Anterior cingulate cortex (tissue), 58 donors: ENCODE measurements around the gene DLEC1.

Experiments
- DNase-seq, 58 donors: peaks; one replicate each; lab custom pipeline; 2025; lab: John Stamatoyannopoulos, UW

The DLEC1 gene, protein sequence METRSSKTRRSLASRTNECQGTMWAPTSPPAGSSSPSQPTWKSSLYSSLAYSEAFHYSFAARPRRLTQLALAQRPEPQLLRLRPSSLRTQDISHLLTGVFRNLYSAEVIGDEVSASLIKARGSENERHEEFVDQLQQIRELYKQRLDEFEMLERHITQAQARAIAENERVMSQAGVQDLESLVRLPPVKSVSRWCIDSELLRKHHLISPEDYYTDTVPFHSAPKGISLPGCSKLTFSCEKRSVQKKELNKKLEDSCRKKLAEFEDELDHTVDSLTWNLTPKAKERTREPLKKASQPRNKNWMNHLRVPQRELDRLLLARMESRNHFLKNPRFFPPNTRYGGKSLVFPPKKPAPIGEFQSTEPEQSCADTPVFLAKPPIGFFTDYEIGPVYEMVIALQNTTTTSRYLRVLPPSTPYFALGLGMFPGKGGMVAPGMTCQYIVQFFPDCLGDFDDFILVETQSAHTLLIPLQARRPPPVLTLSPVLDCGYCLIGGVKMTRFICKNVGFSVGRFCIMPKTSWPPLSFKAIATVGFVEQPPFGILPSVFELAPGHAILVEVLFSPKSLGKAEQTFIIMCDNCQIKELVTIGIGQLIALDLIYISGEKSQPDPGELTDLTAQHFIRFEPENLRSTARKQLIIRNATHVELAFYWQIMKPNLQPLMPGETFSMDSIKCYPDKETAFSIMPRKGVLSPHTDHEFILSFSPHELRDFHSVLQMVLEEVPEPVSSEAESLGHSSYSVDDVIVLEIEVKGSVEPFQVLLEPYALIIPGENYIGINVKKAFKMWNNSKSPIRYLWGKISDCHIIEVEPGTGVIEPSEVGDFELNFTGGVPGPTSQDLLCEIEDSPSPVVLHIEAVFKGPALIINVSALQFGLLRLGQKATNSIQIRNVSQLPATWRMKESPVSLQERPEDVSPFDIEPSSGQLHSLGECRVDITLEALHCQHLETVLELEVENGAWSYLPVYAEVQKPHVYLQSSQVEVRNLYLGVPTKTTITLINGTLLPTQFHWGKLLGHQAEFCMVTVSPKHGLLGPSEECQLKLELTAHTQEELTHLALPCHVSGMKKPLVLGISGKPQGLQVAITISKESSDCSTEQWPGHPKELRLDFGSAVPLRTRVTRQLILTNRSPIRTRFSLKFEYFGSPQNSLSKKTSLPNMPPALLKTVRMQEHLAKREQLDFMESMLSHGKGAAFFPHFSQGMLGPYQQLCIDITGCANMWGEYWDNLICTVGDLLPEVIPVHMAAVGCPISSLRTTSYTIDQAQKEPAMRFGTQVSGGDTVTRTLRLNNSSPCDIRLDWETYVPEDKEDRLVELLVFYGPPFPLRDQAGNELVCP (N-terminal part only)

DNA sequence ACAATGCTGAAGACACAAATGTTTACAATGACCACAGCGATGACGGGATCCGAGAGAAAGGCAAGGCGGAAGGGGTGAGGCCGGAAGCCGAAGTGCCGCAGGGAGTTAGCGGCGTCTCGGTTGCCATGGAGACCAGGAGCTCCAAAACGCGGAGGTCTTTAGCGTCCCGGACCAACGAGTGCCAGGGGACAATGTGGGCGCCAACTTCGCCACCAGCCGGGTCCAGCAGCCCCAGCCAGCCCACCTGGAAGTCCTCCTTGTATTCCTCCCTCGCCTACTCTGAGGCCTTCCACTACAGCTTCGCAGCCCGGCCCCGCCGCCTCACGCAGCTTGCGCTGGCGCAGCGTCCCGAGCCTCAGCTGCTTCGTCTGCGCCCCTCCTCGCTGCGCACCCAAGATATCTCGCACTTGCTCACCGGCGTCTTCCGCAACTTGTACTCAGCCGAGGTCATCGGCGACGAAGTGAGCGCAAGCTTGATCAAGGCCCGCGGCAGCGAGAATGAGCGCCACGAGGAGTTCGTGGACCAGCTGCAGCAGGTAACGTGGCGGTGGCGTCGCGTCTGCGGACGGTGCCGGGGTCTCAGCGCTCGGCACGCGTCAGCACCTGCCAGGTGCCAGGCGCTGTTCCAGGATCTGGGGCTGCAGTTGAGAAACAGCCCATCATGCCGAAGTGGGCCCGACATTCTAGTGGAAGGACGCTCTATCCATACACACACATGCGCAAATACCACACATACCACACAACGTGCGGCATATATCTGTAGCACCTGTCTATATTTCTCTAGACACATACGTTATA is at the start of gene DLEC1:
Gene DLEC1 (plus strand): TSS at position 108 of the 798 bp plus-strand sequence. CDS start 18 bp downstream, at position 126.
- DNase-seq = peak in 10 of 58 donors; percentile 6 to 42 (median 16)

DNA sequence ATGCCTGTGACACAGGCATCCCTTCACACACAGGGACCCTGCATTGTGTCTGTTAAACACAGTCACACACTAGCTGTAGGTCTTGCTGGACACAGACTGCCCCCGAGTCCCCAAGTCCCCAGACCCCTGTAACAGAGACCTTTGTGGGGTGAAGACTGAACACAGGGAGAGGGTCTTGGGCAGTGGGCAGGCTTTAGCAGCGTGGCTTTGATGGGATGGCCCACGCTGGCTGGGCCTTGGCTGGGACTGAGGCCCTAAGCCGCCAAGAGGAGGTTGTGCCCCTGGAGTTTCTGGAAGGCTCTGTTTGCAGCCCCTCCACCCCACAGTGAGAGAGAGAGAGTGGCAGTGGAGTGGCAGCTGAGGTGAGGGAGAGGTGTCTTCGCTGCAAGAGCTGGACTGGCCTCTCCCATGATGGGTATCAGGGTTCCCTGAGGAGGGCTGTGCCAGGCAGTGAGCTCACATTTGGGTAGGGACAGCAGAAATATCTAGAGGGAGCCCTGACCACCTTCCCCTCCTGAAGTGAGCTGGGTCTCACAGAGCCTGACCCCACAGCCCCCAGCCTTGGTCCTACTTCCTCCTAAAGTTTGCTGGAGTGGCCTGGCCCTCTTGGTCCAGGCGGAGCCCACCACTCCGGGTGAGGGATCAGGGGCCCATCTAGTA is 49.1 kb upstream of the DLEC1 start:
- no peak for DNase-seq

DNA sequence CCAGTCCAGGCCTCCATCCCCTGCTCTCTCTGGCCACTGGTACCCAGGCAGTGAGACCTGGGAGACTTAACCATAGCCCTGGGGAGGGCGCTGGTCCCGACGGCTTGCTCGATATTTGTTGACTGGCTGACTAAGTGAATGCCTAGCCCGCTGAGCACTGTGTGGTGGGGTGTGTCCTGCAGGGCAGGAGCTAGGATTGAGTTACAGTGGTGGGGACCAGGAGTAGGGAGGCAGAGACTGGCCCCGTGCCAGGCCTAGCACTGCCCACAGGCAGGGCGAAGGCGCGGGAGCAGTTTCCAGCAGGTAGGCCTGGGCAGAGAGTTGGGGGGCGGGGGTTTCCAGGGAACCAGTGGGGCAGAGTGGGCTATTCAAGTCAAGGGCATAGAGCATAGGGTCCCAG is 48.5 kb upstream of the DLEC1 start, which contains the start of gene VILL:
Gene VILL (plus strand): TSS at position 260 of the 400 bp plus-strand sequence. CDS start 2,887 bp downstream, outside the sequence.
- DNase-seq = no peak

DNA sequence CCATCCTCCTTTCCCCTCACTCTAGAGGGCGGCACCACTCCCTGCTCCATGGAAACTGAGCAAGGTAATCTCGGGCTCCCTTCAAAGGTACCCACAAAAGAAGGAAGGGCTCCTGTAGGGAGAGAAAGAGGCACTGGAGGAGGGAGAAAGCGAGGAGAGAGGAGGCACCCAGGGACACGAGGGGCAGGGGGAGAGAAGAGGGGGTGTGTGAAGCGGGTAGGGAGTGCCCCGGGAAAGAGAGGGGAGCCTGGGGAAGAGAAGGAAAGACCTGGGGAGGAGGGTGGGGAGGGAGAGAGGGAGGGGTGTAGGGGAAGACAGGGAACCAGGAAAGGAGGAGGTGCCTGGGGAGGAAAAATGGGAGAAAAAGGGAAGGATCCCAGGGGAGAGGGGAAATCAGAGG is 47.9 kb upstream of the DLEC1 start:
- DNase-seq = no peak

DNA sequence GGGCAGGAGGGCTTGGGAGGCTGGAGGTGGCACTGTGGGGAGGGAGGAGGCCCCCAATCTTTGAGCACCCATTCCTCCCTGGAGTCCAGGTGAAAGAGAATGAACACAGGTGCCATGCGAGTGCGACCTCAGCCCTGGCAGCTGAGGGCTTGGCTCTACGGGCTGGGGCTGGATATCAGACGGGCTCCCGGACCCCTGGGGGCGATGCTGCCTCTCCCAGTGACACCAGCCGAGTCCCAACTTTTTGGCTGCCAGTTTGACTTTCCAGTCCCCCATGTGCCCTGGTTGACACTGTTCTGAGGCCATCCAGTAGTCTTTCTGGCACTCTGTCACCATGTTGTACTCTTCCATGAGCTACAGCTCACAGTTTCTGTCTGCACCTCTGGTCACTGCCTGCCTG is 47.2 kb upstream of the DLEC1 start:
- DNase-seq = no peak

DNA sequence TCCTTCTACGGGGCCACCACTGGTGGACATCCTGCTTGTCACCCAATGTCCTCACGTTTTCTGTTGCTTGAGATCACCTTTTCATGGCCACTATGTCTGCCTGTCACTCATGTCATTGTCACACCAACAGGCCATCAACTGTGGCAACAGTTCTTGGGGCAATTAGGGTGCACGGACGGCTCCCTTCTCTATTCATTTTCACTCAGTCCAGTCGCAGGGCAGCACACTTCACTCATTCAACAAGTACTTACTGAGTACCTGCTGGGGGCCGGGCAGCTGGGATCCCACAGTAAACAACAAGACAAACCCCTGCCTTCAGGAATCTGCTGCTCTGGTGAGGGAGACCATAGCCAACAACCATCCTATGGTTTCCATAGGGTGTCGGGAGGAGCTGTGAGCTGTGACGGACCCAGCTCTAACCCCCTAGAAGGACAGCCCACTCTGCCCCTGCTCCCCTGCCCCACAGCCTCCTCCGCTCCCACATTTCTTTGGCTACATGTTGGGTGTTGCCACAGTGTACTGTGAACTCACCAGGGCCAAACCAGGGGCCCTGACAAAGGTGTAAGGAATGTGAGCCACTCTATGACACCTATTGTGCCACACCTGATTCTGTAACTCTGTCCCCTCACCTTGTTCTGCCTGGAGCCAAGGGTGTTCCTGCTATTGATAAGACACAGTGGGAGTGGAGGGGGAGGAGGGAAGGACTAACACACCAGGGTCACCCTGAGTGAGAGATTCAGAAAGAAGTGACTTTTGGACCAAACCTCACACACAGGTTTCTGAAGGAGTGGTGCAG is 46.5 kb upstream of the DLEC1 start:
- DNase-seq = no peak

DNA sequence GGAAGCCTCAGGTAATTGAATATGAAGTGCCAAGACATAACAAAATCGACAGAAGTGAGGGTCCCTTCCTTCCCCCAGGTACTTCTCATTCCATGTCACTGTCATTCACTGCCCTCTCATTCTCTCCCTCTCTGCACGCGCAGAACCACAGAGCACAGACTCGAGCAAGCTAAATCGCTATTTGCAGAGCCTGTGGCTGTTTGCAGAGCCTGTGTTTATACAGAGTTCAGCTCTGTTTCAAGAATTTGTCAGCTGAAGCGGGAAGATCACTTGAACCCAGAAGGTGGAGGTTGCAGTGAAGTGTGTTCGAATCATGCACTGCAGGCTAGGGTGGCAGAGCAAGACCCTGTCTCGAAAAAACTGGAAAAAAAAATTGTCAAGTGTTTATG is 45.9 kb upstream of the DLEC1 start:
- no peak for DNase-seq

DNA sequence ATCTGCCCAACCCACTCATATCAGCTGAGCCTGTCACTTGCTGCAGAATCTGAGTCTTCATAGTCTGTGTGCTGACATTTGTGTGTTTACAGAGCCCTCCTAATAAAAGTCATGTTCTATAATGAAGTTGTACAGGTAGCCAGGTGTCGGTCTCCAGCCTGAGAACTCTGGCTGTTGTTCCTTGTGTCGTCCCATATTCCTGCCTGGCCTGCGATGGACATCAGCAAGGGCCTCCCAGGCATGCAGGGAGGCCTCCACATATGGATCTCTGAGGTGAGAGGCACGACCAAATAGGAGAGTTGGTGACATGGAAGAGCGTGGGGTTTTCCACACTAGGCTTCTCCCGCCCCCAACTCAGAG is 45.6 kb upstream of the DLEC1 start:
- no peak for DNase-seq

DNA sequence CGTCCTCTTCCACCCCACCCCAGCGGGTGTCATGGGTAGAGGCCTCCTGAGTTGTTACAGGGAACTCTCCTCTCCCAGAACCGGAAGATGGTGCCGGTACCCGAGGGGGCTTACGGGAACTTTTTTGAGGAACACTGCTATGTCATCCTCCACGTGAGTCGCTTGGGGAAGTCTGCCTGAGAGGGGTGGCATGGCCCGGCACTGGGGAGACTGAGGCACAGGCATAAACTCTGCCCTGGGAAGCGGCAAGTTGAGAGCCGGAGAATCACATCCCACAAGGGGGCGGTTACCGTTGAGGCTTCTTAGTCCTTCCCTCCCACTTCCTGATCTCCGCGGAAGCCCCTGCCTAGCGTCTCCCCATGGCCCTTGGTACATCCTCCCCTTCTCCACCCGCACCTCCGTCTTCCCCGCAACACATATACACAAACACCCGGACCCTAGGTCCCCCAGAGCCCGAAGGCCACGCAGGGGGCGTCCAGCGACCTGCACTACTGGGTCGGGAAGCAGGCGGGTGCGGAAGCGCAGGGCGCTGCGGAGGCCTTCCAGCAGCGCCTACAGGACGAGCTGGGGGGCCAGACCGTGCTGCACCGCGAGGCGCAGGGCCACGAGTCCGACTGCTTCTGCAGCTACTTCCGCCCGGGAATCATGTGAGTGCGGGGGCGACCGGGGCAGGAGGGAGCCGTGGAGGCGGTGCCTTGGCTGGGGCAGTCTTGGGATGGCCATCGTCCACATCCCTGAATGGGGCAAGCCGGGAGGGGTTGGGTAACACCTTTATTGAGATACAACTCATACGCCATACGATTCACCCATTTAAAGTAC is 45.0 kb upstream of the DLEC1 start:
- peak in 52 of 58 donors; percentile 23 to 81 (median 60) for DNase-seq

DNA sequence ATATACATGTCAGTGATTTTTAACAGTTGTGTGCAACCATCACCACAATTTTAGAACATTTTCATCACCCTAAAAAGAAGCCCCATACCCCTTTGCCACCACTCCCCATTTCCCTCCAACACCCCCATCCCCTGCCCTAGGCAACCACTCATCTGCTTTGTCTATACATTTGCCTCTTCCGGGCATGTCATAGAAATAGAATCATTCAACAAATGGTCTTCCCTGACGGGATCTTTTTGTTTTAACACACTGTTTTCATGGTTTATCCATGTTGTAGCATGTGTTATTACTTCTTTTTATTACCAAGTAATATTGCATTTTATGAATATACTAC is 44.4 kb upstream of the DLEC1 start:
- no peak for DNase-seq

DNA sequence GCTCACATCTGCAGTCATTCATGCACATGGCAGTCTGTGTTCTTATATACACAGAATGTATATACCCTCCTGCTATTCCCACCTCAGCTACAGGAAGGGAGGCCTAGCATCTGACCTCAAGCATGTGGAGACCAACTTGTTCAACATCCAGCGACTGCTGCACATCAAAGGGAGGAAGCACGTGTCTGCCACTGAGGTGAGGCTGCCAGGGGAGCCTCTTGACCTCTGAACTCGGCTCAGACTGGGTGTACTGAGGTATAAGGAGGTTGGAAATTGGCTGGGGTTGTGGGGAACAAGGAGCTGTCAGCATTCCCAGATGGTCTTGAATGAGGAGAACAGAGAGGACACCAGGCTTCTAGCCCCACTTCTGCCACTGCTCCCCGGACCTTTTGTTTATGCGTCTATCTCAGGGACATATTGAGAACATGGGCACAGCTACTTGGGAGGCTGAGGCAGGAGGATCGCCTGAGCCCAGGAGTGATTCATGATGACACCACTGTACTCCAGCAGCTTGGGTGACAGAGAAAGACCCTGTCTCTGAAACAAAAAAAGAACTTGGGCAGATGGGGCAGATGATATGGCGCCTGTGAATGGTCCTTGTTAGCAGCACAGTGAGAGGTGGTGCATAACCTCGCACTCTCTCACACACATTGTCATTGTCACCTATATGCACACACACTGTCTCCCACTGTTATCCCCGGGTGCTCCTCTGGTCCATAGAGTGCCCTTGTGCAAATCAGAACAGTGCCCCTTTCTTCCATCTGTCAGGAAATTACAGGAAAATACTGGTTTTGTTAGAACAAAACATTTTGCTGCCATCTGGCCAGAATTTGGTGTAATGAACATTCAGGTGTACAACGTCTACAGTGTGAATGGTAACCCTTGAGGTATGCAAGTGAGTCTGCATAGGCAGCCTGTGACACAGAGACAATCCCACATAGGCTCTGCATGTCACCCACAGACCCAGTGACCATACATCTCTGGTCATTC is 43.1 kb upstream of the DLEC1 start:
- peak in 1 of 58 donors; percentile 24 for DNase-seq

DNA sequence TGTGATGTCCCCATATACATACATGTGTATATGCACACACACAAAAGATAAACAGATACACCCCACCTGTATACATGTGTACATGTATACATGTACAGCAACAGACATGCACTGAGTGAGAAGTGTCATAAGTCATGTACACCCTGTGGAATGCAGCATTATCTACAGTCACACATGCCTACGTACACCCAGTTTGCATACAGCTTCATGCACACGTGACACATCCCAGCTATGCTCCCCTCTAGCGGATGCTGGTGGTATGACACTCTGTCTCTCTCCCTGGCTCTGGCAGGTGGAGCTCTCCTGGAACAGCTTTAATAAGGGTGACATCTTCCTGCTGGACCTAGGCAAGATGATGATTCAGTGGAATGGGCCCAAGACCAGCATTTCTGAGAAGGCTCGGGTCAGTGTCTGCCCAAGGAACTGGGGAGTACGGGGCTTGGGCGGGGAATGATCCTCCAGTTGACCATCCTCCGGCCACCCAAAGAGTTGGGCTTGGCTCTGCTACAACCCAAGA is 42.2 kb upstream of the DLEC1 start:
- peak in 28 of 58 donors; percentile 9 to 67 (median 30) for DNase-seq

DNA sequence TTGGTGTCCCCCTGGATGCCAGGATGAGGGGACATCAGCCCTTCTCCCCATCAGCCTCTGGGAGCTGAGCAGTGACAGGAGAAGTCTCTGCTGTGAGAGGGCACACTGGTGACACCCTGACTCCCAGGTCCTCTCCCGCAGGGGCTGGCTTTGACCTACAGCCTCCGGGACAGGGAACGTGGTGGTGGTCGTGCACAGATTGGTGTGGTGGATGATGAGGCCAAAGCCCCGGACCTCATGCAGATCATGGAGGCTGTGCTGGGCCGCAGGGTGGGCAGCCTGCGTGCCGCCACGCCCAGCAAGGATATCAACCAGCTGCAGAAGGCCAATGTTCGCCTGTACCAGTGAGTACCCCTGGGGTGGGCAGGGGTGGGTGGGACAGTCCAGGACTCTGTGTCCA is 41.7 kb upstream of the DLEC1 start:
- no peak for DNase-seq

DNA sequence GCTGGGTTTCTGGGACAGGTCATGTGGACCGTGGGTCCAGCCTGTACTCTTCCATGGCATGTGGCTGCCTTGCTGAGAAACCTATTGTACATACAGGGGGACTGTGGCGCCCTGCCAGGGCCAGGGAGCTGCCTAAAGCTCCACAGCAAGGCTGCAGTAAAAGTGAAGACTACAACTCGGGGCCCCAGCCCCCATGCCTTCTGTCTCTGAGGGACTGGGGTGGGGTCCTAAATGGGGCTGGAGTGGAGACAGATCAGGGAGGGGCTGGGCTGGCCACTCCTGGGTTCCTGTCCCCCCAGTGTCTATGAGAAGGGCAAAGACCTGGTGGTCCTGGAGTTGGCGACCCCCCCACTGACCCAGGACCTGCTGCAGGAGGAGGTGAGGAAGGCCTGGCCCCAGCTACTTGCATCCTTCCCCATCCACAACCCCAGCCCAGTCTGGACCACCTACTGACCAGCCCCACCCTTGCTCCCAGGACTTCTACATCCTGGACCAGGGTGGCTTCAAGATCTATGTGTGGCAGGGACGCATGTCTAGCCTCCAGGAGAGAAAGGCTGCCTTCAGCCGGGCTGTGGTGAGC is 41.1 kb upstream of the DLEC1 start:
- DNase-seq = no peak

DNA sequence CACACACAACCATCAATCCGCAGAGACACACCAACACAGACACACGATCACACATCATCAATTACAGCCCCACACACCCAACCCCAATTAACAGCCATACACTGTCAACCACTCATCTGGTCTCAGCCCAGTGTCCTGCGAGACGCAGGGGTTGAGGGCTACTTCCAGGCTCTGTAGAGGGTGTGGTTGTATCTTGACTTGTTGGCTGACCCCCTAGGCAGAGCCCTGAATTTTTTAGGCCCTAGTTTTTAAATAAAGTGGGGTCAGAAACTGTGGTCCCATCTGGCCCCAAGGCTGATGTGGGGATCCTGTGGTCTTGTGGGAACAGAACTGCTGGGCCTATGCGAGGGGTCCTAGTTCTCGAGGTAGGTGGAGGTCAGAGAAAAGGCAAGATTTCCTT is 39.2 kb upstream of the DLEC1 start:
- DNase-seq = no peak
